Psoas muscle (tissue), 8 donors: ENCODE data around the gene DGCR8. TPM values are rescaled to one million over a fixed set of nuclear protein-coding genes. Genes with fewer than 3 reads are reported as not detected.
A peak's percentile ranks its signal among the peaks of the same experiment; 100 is the strongest.

ENCODE experiments used
- ATAC-seq, 4 donors: fragments of 200-7000 bp; cut with Tn5 transposase; one replicate each; pipeline ENCODE4 v1.9.1; 2020; ENCODE audit warnings: moderate library complexity in 3 of 4, mild to moderate bottlenecking in 2 of 4
- DNase-seq, 2 donors: peaks; one replicate each; pipeline ENCODE4 v3.0.0-alpha.2; 2020
- H3K27ac ChIP-seq: fragments of 200-600 bp; one replicate; pipeline ENCODE4 v1.8.0; 2022
- H3K27me3 ChIP-seq, 3 donors: fragments of 200-600 bp in 1 of 3; one replicate each; pipeline versions ENCODE4 v1.6.1 to v1.8.0; 2013 to 2022; ENCODE audit warnings: low read length in 2 of 3, mild to moderate bottlenecking in 2 of 3, moderate library complexity in 1 of 3; ENCODE audit not compliant: insufficient read depth in 3 of 3
- H3K36me3 ChIP-seq, 2 donors: fragments of 200-600 bp in 1 of 2; one replicate each; pipeline versions ENCODE4 v1.6.1 to v1.8.0; 2013 to 2022; ENCODE audit warnings: low read depth in 1 of 2, mild to moderate bottlenecking in 1 of 2, moderate library complexity in 1 of 2; ENCODE audit not compliant: insufficient read depth in 1 of 2
- H3K4me1 ChIP-seq: fragments of 200-600 bp; one replicate; pipeline ENCODE4 v1.8.0; 2022
- H3K4me3 ChIP-seq: fragments of 200-600 bp; one replicate; pipeline ENCODE4 v1.8.0; 2022; ENCODE audit warnings: mild to moderate bottlenecking
- H3K9me3 ChIP-seq: fragments of 200-600 bp; one replicate; pipeline ENCODE4 v1.8.0; 2022
- WGBS, 3 donors: extraction: QIAGEN DNeasy Blood & Tissue Kit; methylation state at CpG; one replicate each; pipeline versions ENCODE4 v1.1.6 to v1.1.7; 2013; 5-methylcytosine and 5-hydroxymethylcytosine counted together
- intact Hi-C, 2 donors: fragments of 100-400 bp; cut with DNase I; formaldehyde crosslinking; loops; one replicate each; pipeline versions ENCODE4 v1.11.0 to v1.14.2; 2022
- polyA plus RNA-seq, 3 donors: library from polyadenylated mRNA; stranded (reverse); fragments of 200-250 nt; gene quantifications; one replicate each; pipeline ENCODE4 v1.2.3, GENCODE V29; 2013
- total RNA-seq, 4 donors: library from RNA; stranded (reverse); fragmentation: NEBNext Ultra II Directional in 2 of 4; extraction: Animal tissue kit (Norgen Biotek cat#: 25700) in 2 of 4; gene quantifications; one replicate each; pipeline versions ENCODE4 v1.2.1 to v1.2.4, GENCODE V29; 2021 to 2023
- TF ChIP-seq, protein P1 (sequence below): fragments of 200-600 bp; IDR thresholded peaks from one replicate; pipeline ENCODE4 v1.8.0; 2022; ENCODE audit warnings: antibody characterized with exemption
- donor health status: healthy with polysubstance abuse.
- donor health status: DM: no; HTN: no; CAD: no; lungs with moderate emphysema.
- donor health status: Bipolar disorder and iron deficiency.
- donor health status: healthy.
- donor health status: DM: yes; HTN: yes; CAD: no.
- donor health status: DM: no; HTN: no; CAD: no.
- donor health status: DM: no; HTN: no; CAD: no.
- donor health status: DM: yes; HTN: yes; CAD: no.

Gene DGCR8
- total and polyA plus RNA-seq, 7 donors, result 10.5 to 21.5 (median 15.3) TPM

- Histone ChIP-seq H3K27me3 (no peaks in the 10 kb centered on the region), H3K9me3 (no peaks in the 10 kb centered on the region), H3K27ac (no peak overlapping the region), H3K4me3 (no peak overlapping the region), H3K4me1 (no peaks in the 10 kb centered on the region), H3K36me3 (peaks cover 0 to 78% of the 10 kb centered on the region in 2 donors)
- 67 to 87% (median 81%) methylated on average over 12 of the region's 12 CpGs for WGBS, 3 donors
- TF ChIP-seq, protein P1, sequence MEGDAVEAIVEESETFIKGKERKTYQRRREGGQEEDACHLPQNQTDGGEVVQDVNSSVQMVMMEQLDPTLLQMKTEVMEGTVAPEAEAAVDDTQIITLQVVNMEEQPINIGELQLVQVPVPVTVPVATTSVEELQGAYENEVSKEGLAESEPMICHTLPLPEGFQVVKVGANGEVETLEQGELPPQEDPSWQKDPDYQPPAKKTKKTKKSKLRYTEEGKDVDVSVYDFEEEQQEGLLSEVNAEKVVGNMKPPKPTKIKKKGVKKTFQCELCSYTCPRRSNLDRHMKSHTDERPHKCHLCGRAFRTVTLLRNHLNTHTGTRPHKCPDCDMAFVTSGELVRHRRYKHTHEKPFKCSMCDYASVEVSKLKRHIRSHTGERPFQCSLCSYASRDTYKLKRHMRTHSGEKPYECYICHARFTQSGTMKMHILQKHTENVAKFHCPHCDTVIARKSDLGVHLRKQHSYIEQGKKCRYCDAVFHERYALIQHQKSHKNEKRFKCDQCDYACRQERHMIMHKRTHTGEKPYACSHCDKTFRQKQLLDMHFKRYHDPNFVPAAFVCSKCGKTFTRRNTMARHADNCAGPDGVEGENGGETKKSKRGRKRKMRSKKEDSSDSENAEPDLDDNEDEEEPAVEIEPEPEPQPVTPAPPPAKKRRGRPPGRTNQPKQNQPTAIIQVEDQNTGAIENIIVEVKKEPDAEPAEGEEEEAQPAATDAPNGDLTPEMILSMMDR, result no peak
- DNase-seq (no peak), ATAC-seq (no peak)
- intact Hi-C loops, result no loop called here
Observed at GRCh38 chr22:20054034-20054427, 26.0 kb upstream of the DGCR8 start.

- Histone ChIP-seq H3K4me3 (no peak overlapping the region), H3K27me3 (no peaks in the 10 kb centered on the region), H3K9me3 (no peaks in the 10 kb centered on the region), H3K4me1 (no peaks in the 10 kb centered on the region), H3K36me3 (peaks cover 0 to 78% of the 10 kb centered on the region in 2 donors), H3K27ac (no peak overlapping the region)
- intact Hi-C loops, result no loop called here
- DNase-seq (no peak), ATAC-seq (peak in 1 of 4 donors; percentile 17)
- TF ChIP-seq, protein P1, result no peak
- WGBS, 3 donors, result 76 to 92% (median 84%) methylated on average over 6 of the region's 6 CpGs
Observed at GRCh38 chr22:20054485-20054884, 25.6 kb upstream of the DGCR8 start.

DNA sequence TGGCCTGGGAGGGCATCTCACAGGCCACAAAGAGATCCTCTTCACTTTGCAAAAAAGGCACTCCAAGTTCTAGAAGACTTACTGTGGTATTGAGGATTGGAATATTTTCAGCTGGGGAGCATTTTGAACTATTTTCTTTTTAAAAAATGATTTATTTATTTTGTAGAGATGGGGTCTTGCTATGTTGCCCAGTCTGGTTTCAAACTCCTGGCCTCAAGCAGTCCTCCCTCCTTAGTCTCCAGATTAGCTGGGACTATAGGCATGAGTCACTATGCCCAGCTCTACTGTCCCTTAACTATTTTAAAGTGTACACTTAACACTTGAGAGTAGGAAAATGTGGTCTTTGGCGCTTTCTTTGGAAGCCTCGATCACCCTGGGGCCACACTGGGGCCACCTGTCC, 24.9 kb upstream of the DGCR8 start:
- Histone ChIP-seq H3K9me3 (no peaks in the 10 kb centered on the region), H3K4me1 (no peaks in the 10 kb centered on the region), H3K27ac (no peak overlapping the region), H3K4me3 (no peak overlapping the region), H3K36me3 (peaks cover 0 to 78% of the 10 kb centered on the region in 2 donors), H3K27me3 (no peaks in the 10 kb centered on the region)
- 90 to 95% (median 93%) methylated on average over 2 of the region's 2 CpGs for WGBS, 3 donors
- TF ChIP-seq, protein P1, result no peak
- no peak for DNase-seq
- intact Hi-C loops, result no loop called here
- no peak for ATAC-seq

- H3K4me1 ChIP-seq, result no peaks in the 10 kb centered on the region
- ATAC-seq (no peak), DNase-seq (no peak)
- TF ChIP-seq, protein P1, result no peak
- peaks cover 0 to 78% of the 10 kb centered on the region in 2 donors for H3K36me3 ChIP-seq
- H3K4me3 ChIP-seq, result no peak overlapping the region
- H3K27ac ChIP-seq, result no peak overlapping the region
- 89 to 93% (median 92%) methylated on average over 15 of the region's 15 CpGs for WGBS, 3 donors
- no peaks in the 10 kb centered on the region for H3K9me3 ChIP-seq
- intact Hi-C loops, result no loop called here
- no peaks in the 10 kb centered on the region for H3K27me3 ChIP-seq
Observed at GRCh38 chr22:20055654-20056053, 24.4 kb upstream of the DGCR8 start.

DNA sequence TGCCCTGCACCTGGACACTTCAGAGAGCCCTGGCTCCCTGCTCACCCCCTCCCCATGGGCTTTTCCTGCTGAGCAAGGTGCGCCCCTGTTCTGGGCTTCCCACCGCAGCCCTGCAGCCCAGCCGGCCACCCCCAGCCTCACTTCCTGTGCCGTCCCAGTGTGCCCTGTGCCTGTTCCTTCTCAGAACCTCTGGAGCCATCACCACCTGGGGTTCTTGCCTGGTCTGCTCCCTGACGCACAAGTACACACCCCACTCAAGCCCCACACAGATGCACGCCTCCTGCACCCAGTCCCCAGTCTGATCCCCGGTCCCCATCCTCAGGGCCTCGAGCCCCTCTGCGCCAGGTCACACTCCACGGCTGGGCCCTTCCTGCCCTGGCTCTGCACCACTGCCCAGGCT, 23.9 kb upstream of the DGCR8 start:
- H3K4me3 ChIP-seq, result no peak overlapping the region
- peaks cover 0 to 78% of the 10 kb centered on the region in 2 donors for H3K36me3 ChIP-seq
- ATAC-seq (peak in 1 of 4 donors; percentile 12), DNase-seq (no peak)
- intact Hi-C loops, result no loop called here
- no peak overlapping the region for H3K27ac ChIP-seq
- TF ChIP-seq, protein P1, result no peak
- H3K4me1 ChIP-seq, result no peaks in the 10 kb centered on the region
- no peaks in the 10 kb centered on the region for H3K9me3 ChIP-seq
- WGBS, 3 donors, result 89 to 90% (median 90%) methylated on average over 10 of the region's 10 CpGs
- H3K27me3 ChIP-seq, result no peaks in the 10 kb centered on the region
